H1 (cell line): ENCODE data around the gene KRT81.

ENCODE experiments used
- ATF3 ChIP-seq: IDR thresholded peaks from 2 replicates; pipeline ENCODE4 v1.6.1; 2011; ENCODE audit warnings: low read depth, mild to moderate bottlenecking, low read length; ENCODE audit not compliant: insufficient read depth
- CEBPB ChIP-seq: IDR thresholded peaks from 2 replicates; pipeline ENCODE4 v1.6.1; 2012; ENCODE audit warnings: low read depth, low read length
- CHD1 ChIP-seq: IDR thresholded peaks from 2 replicates; pipeline ENCODE4 v1.6.1; 2012; ENCODE audit warnings: low read depth, low read length, improper control_type of control experiment
- CTBP2 ChIP-seq: IDR thresholded peaks from 2 replicates; pipeline ENCODE4 v1.7.0; 2011; ENCODE audit warnings: borderline replicate concordance, mild to moderate bottlenecking, moderate library complexity, mixed read lengths, low read length; ENCODE audit not compliant: insufficient read depth, insufficient read length
- CTCF ChIP-seq, 3 experiments: IDR thresholded peaks; 1 replicate in 2 of 3; 2 replicates in 1 of 3; pipeline versions ENCODE4 v1.5.1 to v1.6.1; 2011; ENCODE audit warnings: low read length in 3 of 3, mild to moderate bottlenecking in 3 of 3, inconsistent platforms in 2 of 3, low read depth in 1 of 3, moderate library complexity in 1 of 3; ENCODE audit not compliant: insufficient read depth in 1 of 3; ENCODE audit errors: control extremely low read depth in 1 of 3
- EGR1 ChIP-seq: IDR thresholded peaks from 2 replicates; pipeline ENCODE4 v1.6.1; 2011; ENCODE audit warnings: low read depth, low read length, borderline replicate concordance
- POLR2A ChIP-seq, 2 experiments: IDR thresholded peaks; 1 replicate in 1 of 2; 2 replicates in 1 of 2; pipeline ENCODE4 v1.6.1; 2011; ENCODE audit warnings: low read depth in 2 of 2, low read length in 2 of 2, mild to moderate bottlenecking in 2 of 2; ENCODE audit errors: control extremely low read depth in 1 of 2
- RFX5 ChIP-seq: IDR thresholded peaks from 2 replicates; pipeline ENCODE4 v1.6.1; 2011; ENCODE audit warnings: low read depth, low read length, improper control_type of control experiment, borderline replicate concordance
- YY1 ChIP-seq: IDR thresholded peaks from 2 replicates; pipeline ENCODE4 v1.6.1; 2011; ENCODE audit warnings: low read depth, mild to moderate bottlenecking, low read length
- TF ChIP-seq, protein P1 (sequence below): IDR thresholded peaks from 2 replicates; pipeline ENCODE4 v1.6.1; 2011; ENCODE audit warnings: low read length, improper control_type of control experiment

DNA sequence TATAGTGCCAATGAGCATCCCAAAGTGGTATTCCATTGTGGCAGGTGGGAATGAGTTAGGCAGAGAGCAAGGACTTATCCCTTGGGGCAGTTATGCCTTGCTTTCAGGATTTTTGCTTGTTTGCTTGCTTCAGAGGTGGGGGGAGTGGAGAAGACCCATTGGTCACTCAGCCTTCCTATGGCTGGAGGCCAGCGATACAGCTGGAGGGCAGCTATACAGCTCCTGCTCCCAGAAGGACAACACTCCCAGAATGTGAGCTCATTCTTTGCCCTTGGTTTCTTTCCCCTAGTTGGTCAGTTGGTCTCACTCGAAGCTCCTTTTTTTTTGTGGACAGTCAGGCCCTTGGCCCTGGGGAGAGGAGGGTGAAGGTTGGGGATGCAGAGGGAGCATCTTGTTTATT is 15.4 kb upstream of the KRT81 start:
- TF ChIP-seq RFX5 (no peak), CTCF (IDR thresholded peaks at IDR 0.05; ENCODE audit: control extremely low read depth in 1 of 3, insufficient read depth in 1 of 3, low read depth in 1 of 3, low read length in 3 of 3) (no peak), CHD1 (no peak), YY1 (no peak), EGR1 (no peak), CEBPB (no peak), POLR2A (IDR thresholded peaks at IDR 0.05; ENCODE audit: control extremely low read depth in 1 of 2, low read depth in 2 of 2, low read length in 2 of 2) (no peak), CTBP2 (no peak), ATF3 (no peak)
- TF ChIP-seq, protein P1, sequence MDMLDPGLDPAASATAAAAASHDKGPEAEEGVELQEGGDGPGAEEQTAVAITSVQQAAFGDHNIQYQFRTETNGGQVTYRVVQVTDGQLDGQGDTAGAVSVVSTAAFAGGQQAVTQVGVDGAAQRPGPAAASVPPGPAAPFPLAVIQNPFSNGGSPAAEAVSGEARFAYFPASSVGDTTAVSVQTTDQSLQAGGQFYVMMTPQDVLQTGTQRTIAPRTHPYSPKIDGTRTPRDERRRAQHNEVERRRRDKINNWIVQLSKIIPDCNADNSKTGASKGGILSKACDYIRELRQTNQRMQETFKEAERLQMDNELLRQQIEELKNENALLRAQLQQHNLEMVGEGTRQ = no peak
